ENCODE data around the gene PHF19.

PHF19 gene

DNA sequence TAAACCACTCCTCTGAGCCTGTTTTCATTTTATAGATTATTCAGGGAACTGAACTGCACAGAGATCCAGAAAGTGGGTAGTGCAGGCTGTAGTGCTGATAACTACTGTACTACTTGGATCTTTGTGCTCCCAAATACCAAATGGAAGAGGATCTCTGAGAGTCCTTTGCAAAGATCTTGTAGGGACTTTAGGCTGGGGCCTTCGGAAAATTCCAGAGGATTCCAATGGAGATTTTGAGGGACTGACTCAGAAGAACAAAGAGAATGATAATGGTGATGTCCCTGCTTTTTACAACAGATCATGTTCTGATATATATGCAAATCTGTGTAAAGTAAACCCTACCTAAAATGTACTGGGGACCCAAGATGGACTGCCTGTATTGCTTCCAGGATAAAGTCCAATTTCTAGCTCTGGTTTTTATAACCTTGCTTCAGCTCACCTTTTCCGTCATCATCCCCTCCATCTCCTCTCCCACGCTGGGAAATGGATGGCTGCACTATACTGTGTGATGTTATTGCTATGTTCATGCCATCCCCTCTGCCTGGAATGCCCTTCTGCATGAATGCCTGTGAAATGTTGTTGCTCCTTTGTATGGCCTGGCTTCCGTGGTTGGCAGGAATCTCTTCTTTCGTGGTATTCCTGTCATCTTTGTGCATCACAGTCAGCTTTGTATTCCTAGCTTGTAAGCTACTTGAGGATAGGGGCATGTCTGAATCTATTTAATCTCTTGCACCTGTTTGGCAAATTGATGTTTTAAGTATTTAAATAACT, 24.6 kb downstream of the PHF19 start:
- no peak for DNase-seq

- no peak for DNase-seq
Measured at GRCh38 chr9:120851449-120851848, 25.5 kb downstream of the PHF19 start.

DNA sequence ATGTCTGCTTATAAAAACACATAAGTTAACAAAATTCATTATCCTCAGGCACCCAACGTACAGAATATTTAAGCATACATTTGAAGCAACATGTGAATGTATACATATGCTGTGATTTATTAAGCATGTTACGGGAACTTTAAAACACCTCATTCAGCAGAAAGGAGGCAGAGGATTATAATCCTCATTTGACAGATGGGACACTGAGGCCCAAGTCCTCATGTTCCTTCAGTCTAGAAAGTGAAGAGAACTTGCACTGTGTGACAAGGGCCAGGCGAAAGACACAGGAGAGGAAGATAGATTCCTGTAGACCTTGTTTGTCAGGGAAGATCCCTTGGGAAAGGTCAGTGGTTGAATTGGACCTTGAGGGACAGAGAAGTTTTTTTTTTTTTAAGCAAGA, 26.7 kb downstream of the PHF19 start:
- no peak for DNase-seq

DNA sequence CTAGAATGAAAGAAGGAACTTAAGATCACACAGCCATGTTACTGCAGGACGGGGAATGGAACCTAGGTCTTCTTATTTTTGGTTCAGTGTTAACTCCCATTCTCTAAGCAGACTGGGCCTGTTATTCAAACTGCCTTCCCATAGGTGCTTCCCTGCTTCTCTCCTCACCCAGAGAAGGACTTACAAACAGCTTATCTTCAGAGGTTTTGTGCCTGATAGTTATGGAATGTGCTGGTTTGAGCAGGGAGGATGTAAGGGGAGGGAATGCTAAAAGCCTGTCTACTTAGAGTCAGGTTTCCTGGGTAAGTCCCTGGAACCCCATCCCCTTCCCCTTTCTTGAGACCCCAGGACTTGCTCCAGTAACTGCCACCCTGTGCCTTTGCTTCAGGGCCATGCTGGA, 30.1 kb downstream of the PHF19 start:
- no peak for DNase-seq

DNA sequence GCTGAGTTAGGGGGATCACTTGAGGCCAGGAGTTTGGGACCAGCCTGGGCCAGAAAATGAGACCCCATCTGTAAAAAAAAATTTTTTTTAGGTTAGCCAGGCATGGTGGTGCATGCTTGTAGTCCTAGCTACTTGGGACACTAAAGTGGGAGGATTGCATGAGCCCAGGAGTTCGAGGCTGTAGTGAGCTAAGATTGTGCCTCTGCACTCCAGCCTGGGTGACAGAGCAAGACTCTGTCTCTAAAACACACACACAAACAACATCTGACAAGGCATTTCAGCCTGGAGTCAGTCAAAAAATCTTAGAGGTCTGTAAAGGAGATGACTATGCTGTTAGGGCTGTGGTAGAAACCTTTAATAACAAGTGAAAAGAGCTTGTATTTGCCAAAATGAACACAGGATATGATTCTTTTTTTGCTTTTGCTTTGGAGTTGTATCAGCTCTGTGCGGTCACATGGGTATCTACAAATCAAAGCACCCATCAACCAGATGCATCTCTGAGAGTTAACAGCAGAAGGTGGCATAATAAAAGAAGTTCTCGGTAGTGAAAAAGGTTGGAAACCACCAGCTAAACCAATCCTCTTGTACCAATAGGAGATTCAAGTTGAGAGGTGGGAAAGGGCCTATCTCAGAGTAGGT, 30.6 kb downstream of the PHF19 start:
- no peak for DNase-seq

DNA sequence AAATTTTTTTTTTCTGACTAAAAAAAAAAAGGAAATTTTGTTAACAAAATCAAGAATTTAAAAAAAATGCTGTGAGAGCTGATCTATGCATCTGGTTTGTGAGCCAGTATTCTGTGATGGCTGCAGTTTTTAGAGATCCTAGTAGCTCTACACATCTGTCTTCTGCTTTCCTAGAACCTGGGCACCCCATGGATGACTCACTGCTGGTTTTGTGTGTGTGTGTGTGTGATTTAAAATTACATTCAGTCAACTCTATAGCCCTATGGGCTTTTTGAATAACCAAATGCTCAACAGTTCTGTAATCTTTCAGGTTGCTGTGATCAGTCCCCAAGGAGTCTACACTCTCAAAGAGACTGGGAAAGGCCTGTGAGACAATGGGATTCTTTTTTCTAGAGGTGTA, 31.7 kb downstream of the PHF19 start:
- no peak for DNase-seq

- DNase-seq: peak; percentile 47 to 97 (median 82)
Measured at GRCh38 chr9:120842685-120843485, 34.1 kb downstream of the PHF19 start, which contains the start of gene PSMD5. PSMD5 (minus strand) TSS chr9:120842922; CDS start chr9:120842909, 13 bp downstream.

GRCh38 chr9:120841930-120842684, 34.9 kb downstream of the PHF19 start:
- peak in 1 of 14 donors; percentile 67 for DNase-seq

DNA sequence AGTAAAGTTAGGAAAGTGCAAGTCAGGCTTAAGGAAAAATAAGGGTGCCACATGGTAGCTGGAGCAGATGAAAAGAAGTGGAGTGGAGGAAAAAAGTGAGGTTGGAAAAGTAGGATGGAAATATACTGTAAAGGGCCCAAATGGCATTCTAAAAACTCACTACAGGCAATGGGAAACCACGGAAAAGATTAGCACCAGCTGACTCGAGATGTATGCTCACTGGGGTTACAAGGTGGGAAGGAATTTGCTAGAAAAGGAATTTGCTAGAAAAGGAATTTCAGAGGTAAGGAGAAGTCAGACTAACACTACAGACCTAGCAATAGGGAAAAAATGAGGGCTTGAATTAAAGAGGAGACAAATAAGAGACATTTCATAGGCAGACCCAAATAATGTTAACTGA, 37.8 kb downstream of the PHF19 start:
- DNase-seq: no peak

- no peak for DNase-seq
Measured at GRCh38 chr9:120837921-120838320, 39.1 kb downstream of the PHF19 start.

- DNase-seq: no peak
Measured at GRCh38 chr9:120833325-120833724, 43.7 kb downstream of the PHF19 start.

DNA sequence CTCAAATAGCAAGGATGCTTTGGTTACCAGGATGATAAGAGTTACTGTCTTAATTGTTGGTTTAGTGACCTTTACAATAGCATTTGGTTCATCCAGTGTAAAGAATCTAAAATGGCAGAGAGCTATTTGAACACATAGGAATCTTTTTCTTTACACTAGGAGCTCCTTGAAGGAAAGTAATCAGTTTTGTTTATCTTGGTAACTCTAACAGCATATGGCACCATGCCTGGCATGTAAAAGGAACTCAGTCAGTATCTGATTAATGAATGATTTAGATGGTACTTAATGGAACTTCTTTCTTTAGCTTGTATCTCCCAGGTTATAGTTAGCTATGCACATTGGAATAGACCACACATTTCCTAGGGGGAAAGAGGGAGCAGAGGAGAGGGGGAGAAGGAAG, 44.2 kb downstream of the PHF19 start:
- no peak for DNase-seq

- no peak for DNase-seq
Measured at GRCh38 chr9:120830865-120831264, 46.1 kb downstream of the PHF19 start.

GRCh38 chr9:120830151-120830550, 46.8 kb downstream of the PHF19 start:
- no peak for DNase-seq

GRCh38 chr9:120829650-120830049, 47.3 kb downstream of the PHF19 start:
- DNase-seq: no peak

- no peak for DNase-seq
Measured at GRCh38 chr9:120820095-120820494, 56.9 kb downstream of the PHF19 start.

DNA sequence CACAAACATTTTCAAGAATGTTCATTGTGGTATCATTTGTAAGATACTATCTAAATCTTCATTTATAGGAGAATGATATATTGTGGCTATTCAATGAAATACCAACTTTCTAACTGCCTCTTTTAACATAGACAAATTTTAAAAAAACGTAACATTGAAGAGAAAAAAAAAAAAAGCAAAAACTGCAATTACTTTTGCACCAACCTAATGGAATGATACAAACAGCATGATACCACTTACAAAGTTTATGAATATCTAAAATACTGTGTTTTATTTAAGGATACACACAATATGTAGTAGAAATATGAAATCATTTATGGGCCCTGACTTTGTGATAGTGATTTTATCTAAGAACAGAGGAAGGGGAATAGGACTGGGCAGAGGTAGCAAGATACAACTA, 58.4 kb downstream of the PHF19 start:
- no peak for DNase-seq

GRCh38 chr9:120815075-120815474, 61.9 kb downstream of the PHF19 start:
- no peak for DNase-seq

- no peak for DNase-seq
Measured at GRCh38 chr9:120808931-120809330, 68.1 kb downstream of the PHF19 start.

GRCh38 chr9:120807607-120808379, 69.2 kb downstream of the PHF19 start:
- DNase-seq: no peak
